ENCODE data around the gene DIS3L2.
"Not testable (repeated sequence)": the region's sequence is repeated elsewhere in the genome, so short reads cannot be mapped to it uniquely, and the experiment has no call there.

The DIS3L2 gene

GRCh38 chr2:232126301-232127099, 165.0 kb downstream of the DIS3L2 start:
- no peak for DNase-seq

- DNase-seq = no peak
These were observed 168.0 kb downstream of the DIS3L2 start for GRCh38 chr2:232129483-232129882.

GRCh38 chr2:232132181-232132580, 170.7 kb downstream of the DIS3L2 start:
- no peak for DNase-seq

GRCh38 chr2:232133078-232133477, 171.6 kb downstream of the DIS3L2 start:
- no peak for DNase-seq

GRCh38 chr2:232134939-232135338, 173.4 kb downstream of the DIS3L2 start:
- DNase-seq = no peak

- no peak for DNase-seq
These were observed 176.0 kb downstream of the DIS3L2 start for GRCh38 chr2:232137356-232138147.

GRCh38 chr2:232138441-232138840, 176.9 kb downstream of the DIS3L2 start:
- no peak for DNase-seq

- DNase-seq = no peak
These were observed 177.7 kb downstream of the DIS3L2 start for GRCh38 chr2:232139171-232139594.

- DNase-seq = no peak
These were observed 178.5 kb downstream of the DIS3L2 start for GRCh38 chr2:232139786-232140562.

- DNase-seq = no peak
These were observed 180.1 kb downstream of the DIS3L2 start for GRCh38 chr2:232141591-232141990.

- DNase-seq = no peak
These were observed 180.5 kb downstream of the DIS3L2 start for GRCh38 chr2:232142049-232142448.

GRCh38 chr2:232142502-232142901, 181.0 kb downstream of the DIS3L2 start:
- DNase-seq = no peak

GRCh38 chr2:232146294-232146693, 184.8 kb downstream of the DIS3L2 start:
- no peak for DNase-seq

- no peak for DNase-seq
These were observed 186.0 kb downstream of the DIS3L2 start for GRCh38 chr2:232147440-232148077.

GRCh38 chr2:232162187-232162586, 200.7 kb downstream of the DIS3L2 start:
- no peak for DNase-seq

GRCh38 chr2:232170396-232170795, 208.9 kb downstream of the DIS3L2 start:
- DNase-seq = no peak

GRCh38 chr2:232174662-232175061, 213.1 kb downstream of the DIS3L2 start:
- no peak for DNase-seq

- DNase-seq = not testable (repeated sequence)
These were observed 215.1 kb downstream of the DIS3L2 start for GRCh38 chr2:232176587-232176986.

- DNase-seq = no peak
These were observed 221.8 kb downstream of the DIS3L2 start for GRCh38 chr2:232183279-232183678.

GRCh38 chr2:232184346-232184745, 222.8 kb downstream of the DIS3L2 start:
- DNase-seq = no peak

- no peak for DNase-seq
These were observed 229.3 kb downstream of the DIS3L2 start for GRCh38 chr2:232190796-232191195.

- no peak for DNase-seq
These were observed 234.0 kb downstream of the DIS3L2 start for GRCh38 chr2:232195487-232195886.

GRCh38 chr2:232196802-232197201, 235.3 kb downstream of the DIS3L2 start:
- no peak for DNase-seq
